GDM1 (cell line): Measurements from ENCODE around the gene PIAS4.

Source experiments
- DNase-seq: peaks from one replicate; lab custom pipeline; 2025; lab: John Stamatoyannopoulos, UW

PIAS4 gene

DNA sequence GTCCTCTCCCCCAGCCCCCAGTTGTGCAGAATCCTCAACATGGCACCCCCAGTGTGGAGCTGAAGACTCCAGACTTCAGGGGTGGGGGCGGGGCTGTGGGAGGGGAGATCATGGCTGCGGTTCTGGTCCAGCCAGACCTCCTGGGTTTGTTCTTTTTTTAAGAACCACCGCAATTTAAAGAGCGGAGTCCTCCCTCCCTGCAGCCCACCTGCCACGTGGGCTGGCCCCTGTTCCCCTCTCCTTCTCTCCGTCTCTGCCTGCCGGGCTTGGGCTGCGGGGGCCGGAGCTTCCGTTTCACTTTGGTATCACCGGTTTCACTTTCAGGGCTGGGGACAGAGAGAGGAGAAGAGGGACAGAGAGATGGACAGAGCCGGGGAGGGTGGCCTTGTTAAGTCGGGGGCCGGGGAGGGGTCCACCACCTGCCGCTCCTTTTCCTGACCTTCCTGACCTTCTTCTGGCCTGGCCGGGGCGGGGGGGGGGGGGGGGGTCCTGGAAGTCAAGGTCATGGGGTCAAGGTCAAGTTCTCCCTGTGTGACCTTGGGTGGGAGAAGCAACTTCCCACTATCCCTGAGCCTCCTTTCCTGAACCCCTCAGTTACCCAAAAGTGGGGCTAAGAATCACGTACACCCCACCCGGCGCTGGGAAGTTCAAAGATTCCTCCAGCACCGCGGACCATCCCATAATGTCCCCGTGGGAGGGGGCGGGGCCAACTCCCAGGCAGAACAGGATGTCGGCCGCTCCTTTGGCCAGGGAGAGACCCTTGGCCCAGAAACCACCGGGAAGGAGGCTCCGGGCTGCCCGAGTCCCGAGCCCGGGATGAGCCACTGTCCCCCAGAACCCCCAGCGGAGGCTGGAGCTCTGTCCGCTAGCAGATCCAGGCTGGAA, 70.5 kb downstream of the PIAS4 start:
- peak; percentile 20 for DNase-seq

DNA sequence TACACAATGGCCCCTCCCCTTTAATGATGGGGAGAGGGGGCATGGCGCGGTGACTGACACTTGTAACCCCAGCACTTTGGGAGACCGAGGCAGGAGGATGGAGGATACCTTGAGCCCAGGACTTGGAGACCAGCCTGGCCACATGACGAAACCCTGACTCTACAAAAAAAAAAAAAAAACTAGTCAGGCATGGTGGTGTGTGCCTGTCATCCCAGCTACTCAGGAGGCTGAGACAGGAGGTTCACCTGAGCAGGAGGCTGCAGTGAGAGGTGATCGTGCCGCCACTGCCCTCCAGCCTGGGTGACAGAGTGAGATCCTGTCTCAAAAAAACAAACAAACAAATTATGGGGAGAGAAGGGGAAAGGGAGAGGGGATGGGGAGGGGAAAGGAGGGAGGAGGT, 72.9 kb downstream of the PIAS4 start:
- DNase-seq = no peak

DNA sequence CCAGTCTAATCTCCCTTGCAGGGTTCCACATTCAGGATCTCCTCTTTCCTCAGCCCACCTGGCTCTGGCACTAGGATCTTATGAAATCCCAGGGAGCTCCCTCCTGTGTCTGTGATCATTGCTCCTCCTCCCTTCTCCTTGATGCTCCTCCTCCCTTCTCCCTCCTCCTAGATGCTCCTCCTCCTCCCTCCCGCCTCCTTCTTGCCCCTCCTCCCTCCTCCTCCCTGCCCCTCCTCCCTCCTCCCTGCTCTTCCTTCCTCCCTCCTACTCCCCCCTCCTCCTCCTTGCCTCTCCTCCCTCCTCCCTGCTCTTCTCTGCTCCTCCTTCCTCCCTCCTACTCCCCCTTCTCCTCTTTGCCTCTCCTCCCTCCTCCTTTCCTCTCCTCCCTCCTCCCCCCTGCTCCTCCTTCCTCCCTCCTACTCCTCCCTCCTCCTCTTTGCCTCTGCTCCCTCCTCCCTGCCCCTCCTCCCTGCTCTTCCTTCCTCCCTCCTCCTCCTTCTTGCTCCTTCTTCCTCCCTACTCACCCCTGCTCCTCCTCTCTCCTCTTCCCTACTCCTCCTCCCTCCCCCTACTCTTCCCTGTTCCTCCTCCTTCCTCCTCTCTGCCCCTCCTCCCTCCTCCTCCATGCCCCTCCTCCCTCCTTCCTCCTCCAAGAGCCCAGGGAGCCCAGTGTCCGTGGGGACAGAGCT, 74.0 kb downstream of the PIAS4 start:
- peak; percentile 68 for DNase-seq

DNA sequence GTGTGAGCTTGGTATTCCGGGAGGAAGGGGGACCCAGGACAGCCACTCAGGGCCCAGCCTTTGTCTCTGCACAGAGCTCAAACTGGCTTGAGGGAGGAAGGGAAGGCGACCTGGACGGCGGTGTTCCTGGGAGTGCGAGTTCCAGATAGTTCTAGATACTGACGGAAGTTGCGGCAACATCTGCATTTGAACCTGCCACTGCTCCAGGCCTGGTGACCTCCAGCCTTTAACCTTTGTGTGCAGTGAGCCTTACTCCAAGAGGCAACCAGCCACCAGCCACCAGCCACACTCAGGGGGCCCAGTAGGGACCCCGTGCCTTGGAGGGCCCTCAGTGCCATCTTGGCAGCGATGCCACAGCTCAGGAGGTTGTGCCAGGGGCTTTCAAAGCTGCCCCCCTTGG, 74.6 kb downstream of the PIAS4 start:
- no peak for DNase-seq

DNA sequence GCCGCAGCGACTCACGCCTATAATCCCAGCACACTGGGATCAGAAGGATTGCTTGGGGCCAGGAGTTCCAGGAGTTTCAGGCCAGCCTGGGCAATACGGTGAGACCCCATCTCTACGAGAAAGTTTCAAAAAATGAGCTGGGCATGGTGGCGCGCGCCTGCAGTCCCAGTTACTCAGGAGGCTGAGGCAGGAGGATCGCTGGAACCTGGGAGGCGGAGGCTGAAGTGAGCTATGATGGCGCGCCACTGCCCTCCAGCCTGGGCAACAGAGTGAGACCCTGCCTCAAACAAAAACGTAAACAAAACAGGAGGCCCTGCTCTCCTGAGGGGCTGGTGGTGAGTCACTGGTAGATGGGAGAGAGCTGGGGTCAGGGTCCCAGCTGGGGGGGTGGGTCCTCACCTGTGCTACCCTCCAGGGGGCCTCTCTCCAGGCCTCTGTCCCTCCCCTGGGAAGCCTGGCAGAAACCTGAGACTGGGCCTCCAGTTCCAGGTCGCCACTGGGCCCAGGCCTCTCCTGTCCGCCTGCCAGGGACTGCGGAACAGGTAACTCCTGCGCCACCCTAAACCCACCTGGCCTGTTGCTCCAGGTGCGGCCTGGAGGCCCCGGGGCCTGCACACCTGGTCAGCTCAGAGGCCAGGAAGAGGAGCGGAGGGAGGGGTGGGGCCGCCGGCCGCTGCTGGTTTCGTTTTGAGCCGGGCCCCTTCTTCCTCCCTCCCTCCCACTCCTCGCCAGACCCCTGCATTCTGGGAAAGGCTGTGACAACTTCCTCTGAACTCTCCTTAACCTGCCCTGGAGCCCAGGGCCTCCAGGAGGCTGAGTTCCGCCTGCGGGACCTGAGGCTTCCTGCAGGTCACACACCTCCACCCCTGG, 76.4 kb downstream of the PIAS4 start:
- DNase-seq = peak; percentile 71

DNA sequence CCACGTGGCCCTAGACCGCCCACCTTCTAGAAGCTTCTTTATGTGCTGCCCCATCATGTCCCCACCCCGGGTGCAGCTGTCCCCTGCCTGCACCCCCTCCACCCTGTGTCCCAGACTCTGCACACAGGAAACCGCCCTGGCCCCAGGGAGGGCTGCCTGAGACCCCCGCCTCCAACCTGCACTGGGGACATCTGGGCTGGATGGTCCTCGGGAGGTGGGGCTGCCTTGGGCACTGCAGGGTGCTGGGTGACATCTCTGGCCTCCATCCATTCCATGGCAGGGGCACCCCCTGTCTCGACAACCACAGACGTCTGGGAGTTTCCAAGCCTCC, 77.0 kb downstream of the PIAS4 start:
- no peak for DNase-seq

DNA sequence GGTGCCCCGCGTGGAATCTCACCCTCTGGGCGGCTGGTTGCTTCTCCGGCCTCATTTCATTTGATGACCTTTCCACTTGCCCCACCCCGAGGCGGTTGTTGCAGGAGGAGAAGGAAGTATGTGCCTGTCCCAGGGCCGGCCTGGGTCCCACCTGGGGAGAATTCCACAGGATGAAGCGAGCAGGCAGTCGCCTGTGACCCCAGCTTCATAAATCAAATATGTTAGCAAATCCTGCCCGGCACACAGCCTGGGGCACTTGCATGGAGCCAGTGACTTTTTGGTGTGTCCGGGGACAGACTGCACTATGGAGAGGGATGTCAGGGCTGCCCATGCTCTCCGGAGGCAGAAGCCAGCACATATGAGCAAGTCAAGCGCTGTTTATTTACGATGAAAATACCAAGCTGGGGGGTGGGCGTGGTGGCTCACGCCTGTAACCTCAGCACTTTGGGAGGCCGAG, 78.9 kb downstream of the PIAS4 start:
- no peak for DNase-seq

DNA sequence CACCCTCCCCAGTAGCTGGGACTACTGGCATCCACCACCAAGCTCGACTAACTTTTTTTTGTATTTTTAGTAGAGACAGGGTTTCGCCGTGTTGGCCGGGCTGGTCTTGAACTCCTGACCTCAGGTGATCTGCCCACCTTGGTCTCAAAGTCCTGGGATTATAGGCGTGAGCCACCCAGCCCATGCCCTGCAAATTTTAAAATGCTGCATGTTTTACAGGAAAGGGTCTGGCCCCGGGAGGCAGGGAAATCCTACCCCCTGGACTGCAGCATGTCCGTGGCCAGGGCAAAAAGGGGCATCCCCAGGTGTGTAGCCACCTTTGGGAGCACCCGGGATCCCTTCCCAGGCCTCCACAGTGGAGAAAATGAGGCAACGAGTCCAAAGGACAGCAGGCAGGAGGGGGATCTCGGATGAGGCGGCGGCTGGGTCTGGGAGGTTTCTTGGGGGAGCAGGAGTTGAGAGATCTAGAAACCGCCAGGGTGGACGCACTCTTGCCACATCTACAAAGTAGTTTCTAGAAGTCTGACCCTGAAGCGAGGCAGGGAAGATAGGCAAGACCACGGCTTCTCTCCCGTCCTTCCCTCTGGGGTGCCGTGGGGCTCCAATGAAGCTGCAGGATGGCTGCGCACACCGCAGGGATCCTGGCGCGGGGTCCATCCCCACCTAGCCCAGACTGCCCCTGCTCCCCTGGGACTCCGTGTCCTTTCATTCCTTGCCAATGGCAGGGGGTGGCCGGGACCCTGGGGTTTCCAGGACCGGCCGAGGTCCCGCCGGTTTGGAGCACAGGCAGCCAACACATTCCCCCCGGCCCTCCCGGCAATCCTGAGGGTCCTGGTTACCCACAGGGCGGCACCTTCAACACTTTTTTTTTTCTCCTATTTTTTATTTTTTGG, 80.5 kb downstream of the PIAS4 start:
- DNase-seq = no peak

DNA sequence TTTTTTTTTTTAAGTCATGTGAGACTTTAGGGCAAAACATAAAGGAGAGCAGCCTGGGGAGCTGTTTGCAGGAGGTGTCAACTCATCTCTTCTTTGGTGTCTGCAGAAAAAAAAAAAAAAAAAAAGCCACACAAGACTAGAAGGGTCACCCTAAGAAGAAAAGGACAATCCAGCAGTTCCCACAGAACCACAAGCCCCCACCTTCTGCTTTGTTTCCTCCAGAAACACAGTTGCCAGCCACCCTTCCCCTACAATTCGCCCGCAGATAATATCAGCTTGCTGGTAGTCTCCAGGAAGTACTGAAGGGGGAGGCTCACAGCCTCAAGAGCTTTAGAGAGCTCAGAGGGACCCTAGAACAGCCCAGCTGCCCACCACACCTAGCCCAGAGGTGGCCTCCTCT, 81.4 kb downstream of the PIAS4 start:
- DNase-seq = peak; percentile 90
